Dendritic cell treated with granulocyte-macrophage colony-stimulating factor and Interleukin-4, amounts not matched to agents 40 ng/mL and 50 ng/mL, for 4 days (primary cell): Measurements from ENCODE around the gene CD93.

Experiments
- H3K27ac Mint-ChIP-seq: one replicate; pipeline ENCODE4 v1.8.0; 2022; ENCODE audit warnings: mild to moderate bottlenecking, mixed read lengths
- H3K27me3 Mint-ChIP-seq: one replicate; pipeline ENCODE4 v1.8.0; 2022; ENCODE audit warnings: mild to moderate bottlenecking, mixed read lengths
- H3K36me3 Mint-ChIP-seq: one replicate; pipeline ENCODE4 v1.8.0; 2022; ENCODE audit warnings: low read depth, mixed read lengths
- H3K4me1 Mint-ChIP-seq: one replicate; pipeline ENCODE4 v1.8.0; 2022; ENCODE audit warnings: low read depth, mixed read lengths
- H3K4me3 Mint-ChIP-seq: one replicate; pipeline ENCODE4 v1.8.0; 2022; ENCODE audit warnings: mild to moderate bottlenecking, moderate library complexity, mixed read lengths
- H3K9me3 Mint-ChIP-seq: one replicate; pipeline ENCODE4 v1.8.0; 2022; ENCODE audit warnings: mixed read lengths
- intact Hi-C: fragments of 100-400 bp; cut with micrococcal nuclease; formaldehyde crosslinking; loops from one replicate; pipeline ENCODE4 v1.15.0; 2022

CD93 gene

GRCh38 chr20:23061734-23062561, 24.2 kb downstream of the CD93 start:
- H3K4me1 Mint-ChIP-seq, result peaks cover 43% of the 10 kb centered on the region
- no peaks in the 10 kb centered on the region for H3K27me3 Mint-ChIP-seq
- H3K4me3 Mint-ChIP-seq, result no peak overlapping the region
- peaks cover 2% of the 10 kb centered on the region for H3K9me3 Mint-ChIP-seq
- no peaks in the 10 kb centered on the region for H3K36me3 Mint-ChIP-seq
- no peak overlapping the region for H3K27ac Mint-ChIP-seq
- intact Hi-C loops, result no loop called here

- intact Hi-C loops, result no loop called here
- peaks cover 43% of the 10 kb centered on the region for H3K4me1 Mint-ChIP-seq
- H3K9me3 Mint-ChIP-seq, result peaks cover 9% of the 10 kb centered on the region
- no peak overlapping the region for H3K27ac Mint-ChIP-seq
- H3K4me3 Mint-ChIP-seq, result no peak overlapping the region
- no peaks in the 10 kb centered on the region for H3K36me3 Mint-ChIP-seq
- H3K27me3 Mint-ChIP-seq, result no peaks in the 10 kb centered on the region
Measured at GRCh38 chr20:23061262-23061661, 24.9 kb downstream of the CD93 start.

GRCh38 chr20:23060629-23061028, 25.5 kb downstream of the CD93 start:
- intact Hi-C loops, result no loop called here
- peaks cover 9% of the 10 kb centered on the region for H3K9me3 Mint-ChIP-seq
- H3K27me3 Mint-ChIP-seq, result no peaks in the 10 kb centered on the region
- H3K4me1 Mint-ChIP-seq, result peaks cover 43% of the 10 kb centered on the region
- no peak overlapping the region for H3K4me3 Mint-ChIP-seq
- H3K27ac Mint-ChIP-seq, result no peak overlapping the region
- no peaks in the 10 kb centered on the region for H3K36me3 Mint-ChIP-seq

DNA sequence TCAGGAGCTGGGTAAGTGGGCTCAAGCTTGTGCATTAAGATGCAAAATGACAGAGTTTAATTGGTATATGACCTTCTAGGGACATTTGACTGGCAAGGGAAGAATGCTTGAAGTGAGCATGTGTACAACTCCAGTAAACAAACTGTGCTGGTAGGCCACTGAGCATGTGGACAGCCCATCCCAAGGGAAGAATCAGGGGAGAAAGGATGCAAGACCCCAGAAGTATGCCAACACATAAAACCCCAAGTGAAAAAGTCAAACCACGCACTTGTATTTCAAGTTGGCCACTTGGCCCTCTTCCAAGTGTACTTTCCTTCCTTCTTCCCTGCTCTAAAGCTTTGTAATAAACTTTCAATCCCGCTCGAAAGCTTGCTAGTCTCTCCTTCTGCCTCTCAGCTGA, 26.3 kb downstream of the CD93 start:
- no peak overlapping the region for H3K27ac Mint-ChIP-seq
- no peaks in the 10 kb centered on the region for H3K27me3 Mint-ChIP-seq
- H3K36me3 Mint-ChIP-seq, result no peaks in the 10 kb centered on the region
- intact Hi-C loops, result loop anchor here (10.0 kb wide), 1 partner anchor 55 kb away; no protein-coding TSS in a partner anchor
- H3K4me3 Mint-ChIP-seq, result no peak overlapping the region
- peaks cover 9% of the 10 kb centered on the region for H3K9me3 Mint-ChIP-seq
- H3K4me1 Mint-ChIP-seq, result peaks cover 43% of the 10 kb centered on the region

GRCh38 chr20:23059001-23059400, 27.1 kb downstream of the CD93 start:
- peaks cover 40% of the 10 kb centered on the region for H3K4me1 Mint-ChIP-seq
- intact Hi-C loops, result loop anchor here (10.0 kb wide), 1 partner anchor 56 kb away; no protein-coding TSS in a partner anchor
- no peaks in the 10 kb centered on the region for H3K36me3 Mint-ChIP-seq
- H3K27me3 Mint-ChIP-seq, result no peaks in the 10 kb centered on the region
- peaks cover 9% of the 10 kb centered on the region for H3K9me3 Mint-ChIP-seq
- H3K27ac Mint-ChIP-seq, result no peak overlapping the region
- H3K4me3 Mint-ChIP-seq, result no peak overlapping the region

DNA sequence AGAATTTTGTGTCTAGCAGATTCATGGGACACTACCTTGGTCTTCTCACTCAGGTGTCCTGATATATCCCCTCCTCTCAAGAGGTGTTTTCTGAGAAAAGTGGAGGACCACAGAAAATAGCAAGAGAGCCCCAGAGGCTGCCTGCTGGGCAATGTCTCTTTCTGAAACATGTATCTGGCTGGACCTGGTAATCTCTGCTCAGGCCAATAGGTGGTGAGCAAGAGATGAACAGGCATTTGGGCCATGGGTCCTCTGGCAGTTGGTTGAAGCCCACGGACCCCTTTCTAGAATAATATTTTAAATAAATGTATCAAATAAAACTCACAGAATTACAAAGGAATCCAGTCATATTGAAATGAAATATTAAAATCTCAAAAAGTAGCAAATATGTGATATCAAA, 27.9 kb downstream of the CD93 start:
- no peak overlapping the region for H3K4me3 Mint-ChIP-seq
- intact Hi-C loops, result loop anchor here (10.0 kb wide), 1 partner anchor 57 kb away; no protein-coding TSS in a partner anchor
- H3K36me3 Mint-ChIP-seq, result no peaks in the 10 kb centered on the region
- H3K9me3 Mint-ChIP-seq, result peaks cover 9% of the 10 kb centered on the region
- H3K4me1 Mint-ChIP-seq, result peaks cover 36% of the 10 kb centered on the region
- peaks cover 3% of the 10 kb centered on the region for H3K27me3 Mint-ChIP-seq
- H3K27ac Mint-ChIP-seq, result no peak overlapping the region

DNA sequence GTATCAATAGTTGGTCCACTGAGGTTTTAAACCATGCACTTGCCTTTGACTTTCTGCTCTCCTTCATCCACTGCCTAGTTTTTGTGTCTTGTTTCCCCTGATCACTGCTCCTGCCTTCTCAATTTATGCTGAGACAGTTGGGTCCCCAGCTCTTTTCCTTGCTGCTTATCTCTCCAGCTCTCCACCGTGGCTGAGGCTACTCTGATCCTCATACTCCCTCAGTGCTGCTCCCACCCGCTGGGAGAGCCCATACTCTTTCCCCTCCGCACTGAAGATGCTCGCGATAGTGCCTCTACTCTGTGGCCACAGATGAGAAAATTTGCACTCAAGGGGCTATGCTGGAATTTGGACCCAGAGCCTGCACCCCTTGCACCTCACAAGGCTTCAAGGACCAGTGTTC, 33.2 kb downstream of the CD93 start:
- Mint-ChIP-seq H3K27me3 (peaks cover 32% of the 10 kb centered on the region), H3K9me3 (peaks cover 9% of the 10 kb centered on the region), H3K27ac (no peak overlapping the region), H3K36me3 (peaks cover 11% of the 10 kb centered on the region), H3K4me3 (no peak overlapping the region), H3K4me1 (peaks cover 49% of the 10 kb centered on the region)
- intact Hi-C loops, result loop anchor here (5.0 to 10.0 kb wide), 3 partner anchors 34 to 289 kb away; partner anchors contain the start of gene CD93

DNA sequence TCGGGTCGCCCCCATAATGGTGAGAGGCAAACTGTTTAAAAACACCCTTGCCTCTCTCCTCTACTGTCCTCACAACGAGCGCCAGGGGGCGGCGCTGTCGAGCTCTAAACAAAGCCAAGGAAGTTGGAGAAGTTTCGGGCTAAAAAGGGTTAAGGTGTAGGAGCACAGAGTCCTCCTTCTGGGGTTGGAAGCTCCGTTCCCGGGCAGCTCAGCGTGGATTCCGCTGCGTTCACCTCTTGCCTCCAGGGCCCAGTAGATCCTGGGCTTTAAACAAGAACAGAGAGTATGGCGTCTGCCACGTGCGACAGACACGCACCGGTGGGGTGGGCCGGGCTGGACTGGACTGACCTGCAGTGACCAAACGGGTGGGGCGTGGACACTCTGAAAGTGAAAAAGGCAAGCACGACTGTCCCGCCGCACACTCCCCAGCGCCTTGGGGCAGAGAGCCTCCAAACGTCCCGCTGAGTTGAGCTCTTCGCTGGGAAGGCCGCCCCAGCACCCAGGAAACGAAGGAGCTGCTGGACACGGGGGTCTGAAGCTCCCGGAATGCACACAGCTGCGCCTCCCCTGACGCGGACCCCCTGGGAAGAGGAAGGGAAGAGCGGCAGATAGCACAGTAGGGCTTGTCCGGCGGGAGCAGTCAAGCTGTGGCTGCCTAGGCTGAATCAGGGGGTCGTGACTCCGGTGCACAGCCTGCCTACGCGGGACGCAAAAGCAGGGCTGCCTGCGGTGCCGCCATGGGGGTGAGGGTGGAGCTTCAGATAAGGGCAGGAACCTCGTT, 35.1 kb downstream of the CD93 start:
- intact Hi-C loops, result loop anchor here (1.0 to 10.0 kb wide), 4 partner anchors 36 to 291 kb away; partner anchors contain the start of gene CD93
- H3K9me3 Mint-ChIP-seq, result no peaks in the 10 kb centered on the region
- peaks cover 64% of the 10 kb centered on the region for H3K4me1 Mint-ChIP-seq
- H3K27ac Mint-ChIP-seq, result peak overlapping the region; percentile 95
- peaks cover 23% of the 10 kb centered on the region for H3K36me3 Mint-ChIP-seq
- peaks cover 46% of the 10 kb centered on the region for H3K27me3 Mint-ChIP-seq
- peak overlapping the region; percentile 87 for H3K4me3 Mint-ChIP-seq

GRCh38 chr20:23050076-23050838, 35.9 kb downstream of the CD93 start:
- Mint-ChIP-seq H3K36me3 (peaks cover 23% of the 10 kb centered on the region), H3K9me3 (no peaks in the 10 kb centered on the region), H3K27me3 (peaks cover 47% of the 10 kb centered on the region), H3K27ac (peak overlapping the region; percentile 95), H3K4me3 (peak overlapping the region; percentile 87), H3K4me1 (peaks cover 67% of the 10 kb centered on the region)
- intact Hi-C loops, result loop anchor here (1.0 to 10.0 kb wide), 4 partner anchors 37 to 292 kb away; partner anchors contain the start of gene CD93

GRCh38 chr20:23049201-23050075, 36.7 kb downstream of the CD93 start, which contains the start of gene THBD:
TSS of gene THBD (minus strand) at chr20:23049672. CDS start at chr20:23049504, 168 bp downstream.
- intact Hi-C loops, result loop anchor here (1.0 to 10.0 kb wide), 6 partner anchors 38 to 355 kb away; partner anchors contain the start of gene CD93
- peak within 1 kb of the TSS; percentile 87 for H3K4me3 Mint-ChIP-seq
- H3K27me3 Mint-ChIP-seq, result peaks cover 54% of the 10 kb centered on the region
- H3K36me3 Mint-ChIP-seq, result peaks cover 23% of the 10 kb centered on the region
- H3K4me1 Mint-ChIP-seq, result peaks cover 72% of the 10 kb centered on the region
- H3K27ac Mint-ChIP-seq, result peak within 1 kb of the TSS; percentile 95
- H3K9me3 Mint-ChIP-seq, result no peaks in the 10 kb centered on the region

- H3K9me3 Mint-ChIP-seq, result no peaks in the 10 kb centered on the region
- intact Hi-C loops, result loop anchor here (5.0 to 10.0 kb wide), 2 partner anchors 94 to 354 kb away; no protein-coding TSS in a partner anchor
- H3K4me3 Mint-ChIP-seq, result peak overlapping the region; percentile 87
- H3K4me1 Mint-ChIP-seq, result peaks cover 78% of the 10 kb centered on the region
- peaks cover 23% of the 10 kb centered on the region for H3K36me3 Mint-ChIP-seq
- H3K27ac Mint-ChIP-seq, result peak overlapping the region; percentile 95
- H3K27me3 Mint-ChIP-seq, result peaks cover 60% of the 10 kb centered on the region
Measured at GRCh38 chr20:23048283-23049200, 37.6 kb downstream of the CD93 start.
